GM18502 (cell line): ENCODE results near the gene CCDC192.
A peak's percentile ranks its signal among the peaks of the same experiment; 100 is the strongest.

Experiments
- ATAC-seq: cut with Tn5 transposase; IDR thresholded peaks from one replicate; pipeline ENCODE4 v1.9.1; 2021; ENCODE audit warnings: mild to moderate bottlenecking; ENCODE audit not compliant: unreplicated experiment, poor library complexity

The CCDC192 gene

GRCh38 chr5:127871503-127872153 is 168.4 kb downstream of the CCDC192 start:
- ATAC-seq = no peak

DNA sequence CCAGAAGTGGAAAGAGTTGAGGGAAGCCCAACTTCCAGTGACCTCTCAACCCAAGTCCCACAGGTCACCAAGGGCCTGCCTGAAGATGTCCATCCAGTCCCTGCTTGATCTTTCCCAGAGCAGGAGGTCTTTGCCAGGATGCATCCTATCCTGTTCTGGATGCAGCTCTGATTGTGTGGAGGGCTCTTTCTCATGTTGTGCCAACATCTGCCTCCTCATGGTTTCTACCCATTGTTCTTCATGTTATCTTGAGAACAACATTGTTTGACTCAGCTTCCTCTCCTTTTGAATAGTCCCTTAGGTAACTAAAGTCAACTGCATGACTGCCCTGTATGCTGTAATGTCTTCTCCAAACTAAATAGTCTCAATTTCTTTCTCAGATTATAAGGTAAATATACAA is 169.3 kb downstream of the CCDC192 start:
- no peak for ATAC-seq

DNA sequence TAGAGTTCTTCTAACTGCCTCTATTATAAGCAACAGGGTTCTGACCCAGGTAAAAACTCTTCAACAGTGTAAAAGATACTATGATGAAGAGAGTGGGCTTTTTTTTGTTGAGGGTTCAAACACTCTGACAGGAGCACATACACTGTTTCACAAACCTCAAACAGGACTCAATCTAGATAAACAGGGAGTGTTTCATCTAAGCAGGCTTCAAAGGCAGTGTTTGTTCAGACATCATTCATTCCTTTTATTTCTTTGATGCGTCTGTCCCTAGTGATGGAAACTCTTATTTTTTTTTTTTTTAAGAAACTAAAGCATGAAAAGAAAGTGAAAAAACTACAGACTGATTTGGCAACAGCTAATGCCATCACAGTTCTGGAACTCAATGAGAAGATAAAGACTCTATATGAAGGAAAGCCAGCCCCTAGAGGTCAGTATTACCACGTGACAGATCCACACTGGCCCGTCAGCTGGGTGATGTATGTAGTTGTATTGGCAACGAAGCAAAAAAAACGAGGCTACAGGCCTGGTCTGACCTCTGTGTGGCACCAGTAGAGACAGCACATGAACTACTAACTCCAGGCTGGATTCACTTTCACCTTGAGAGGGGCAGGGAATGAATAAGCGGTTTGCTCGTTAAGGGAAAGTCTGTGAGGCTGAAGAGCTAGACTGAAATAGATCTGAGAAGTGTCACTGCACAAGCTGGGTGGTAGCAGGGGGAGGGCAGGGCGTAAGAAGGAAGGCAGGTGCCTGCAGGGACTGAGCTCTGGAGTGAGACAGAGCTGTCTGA is 172.2 kb downstream of the CCDC192 start:
- ATAC-seq = peak; percentile 91

- no peak for ATAC-seq
Measured at GRCh38 chr5:127876384-127876783, 173.2 kb downstream of the CCDC192 start.

GRCh38 chr5:127878174-127878750 is 175.1 kb downstream of the CCDC192 start:
- no peak for ATAC-seq

- no peak for ATAC-seq
Measured at GRCh38 chr5:127884416-127884815, 181.2 kb downstream of the CCDC192 start.

GRCh38 chr5:127885176-127885575 is 182.0 kb downstream of the CCDC192 start:
- no peak for ATAC-seq

GRCh38 chr5:127886081-127886480 is 182.9 kb downstream of the CCDC192 start:
- no peak for ATAC-seq

GRCh38 chr5:127887282-127887681 is 184.1 kb downstream of the CCDC192 start:
- no peak for ATAC-seq

DNA sequence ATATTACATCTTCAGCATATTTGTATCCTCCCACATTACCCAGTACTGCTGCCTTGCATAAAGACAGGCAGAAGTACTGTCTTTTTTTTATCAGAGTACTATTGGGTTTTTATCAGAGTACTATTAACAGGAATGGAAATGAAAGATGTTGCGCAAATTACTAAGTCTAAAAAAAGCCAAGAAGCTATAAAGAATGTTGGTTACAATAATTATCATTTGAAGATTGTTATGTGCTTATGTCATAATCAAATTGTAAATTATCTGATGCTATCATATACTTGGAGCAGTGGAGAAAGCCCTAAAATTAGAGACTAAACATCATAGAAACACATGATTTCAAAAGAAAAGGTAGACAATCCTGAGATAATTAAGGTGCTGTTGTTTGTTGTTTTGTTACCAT is 188.8 kb downstream of the CCDC192 start:
- ATAC-seq = no peak

GRCh38 chr5:127892467-127893207 is 189.4 kb downstream of the CCDC192 start:
- no peak for ATAC-seq

DNA sequence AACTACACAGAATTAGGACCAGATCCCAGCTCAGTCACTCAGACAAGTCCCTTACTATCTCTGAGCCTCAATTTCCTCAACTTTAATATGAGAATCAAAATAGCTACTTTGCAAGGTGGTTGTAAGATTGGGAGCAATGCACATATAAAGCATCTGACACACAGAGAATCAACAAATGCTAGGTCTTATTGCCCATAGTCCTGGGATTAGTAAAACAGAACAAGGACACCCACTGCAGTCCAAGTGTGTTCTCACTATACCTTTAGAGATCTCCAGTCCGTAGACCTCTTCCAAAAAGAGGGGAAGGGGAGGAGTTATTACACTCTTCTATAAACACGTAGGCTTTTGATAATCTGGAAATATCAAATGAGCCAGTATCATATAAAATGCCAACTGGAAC is 190.0 kb downstream of the CCDC192 start:
- ATAC-seq = no peak

DNA sequence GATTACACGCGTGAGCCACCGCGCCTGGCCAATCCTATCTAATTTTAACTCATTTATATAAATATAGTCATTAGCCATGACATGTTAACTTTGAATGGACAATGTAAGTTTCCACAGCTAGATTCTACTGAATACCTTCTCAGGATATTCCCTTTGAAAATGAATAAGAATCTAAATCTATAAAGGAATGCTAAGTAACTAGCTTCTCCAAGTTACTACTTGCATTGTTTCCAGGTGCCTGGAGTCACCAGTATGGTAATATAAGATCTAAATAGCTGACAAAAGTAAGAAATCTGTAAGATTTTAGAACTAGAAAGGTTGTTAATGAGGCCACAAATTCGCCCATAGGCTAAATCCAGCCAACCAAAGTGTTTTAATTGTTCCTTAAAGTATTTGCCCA is 191.3 kb downstream of the CCDC192 start:
- ATAC-seq = no peak

- peak; percentile 44 for ATAC-seq
Measured at GRCh38 chr5:127898551-127899213, 195.5 kb downstream of the CCDC192 start.

DNA sequence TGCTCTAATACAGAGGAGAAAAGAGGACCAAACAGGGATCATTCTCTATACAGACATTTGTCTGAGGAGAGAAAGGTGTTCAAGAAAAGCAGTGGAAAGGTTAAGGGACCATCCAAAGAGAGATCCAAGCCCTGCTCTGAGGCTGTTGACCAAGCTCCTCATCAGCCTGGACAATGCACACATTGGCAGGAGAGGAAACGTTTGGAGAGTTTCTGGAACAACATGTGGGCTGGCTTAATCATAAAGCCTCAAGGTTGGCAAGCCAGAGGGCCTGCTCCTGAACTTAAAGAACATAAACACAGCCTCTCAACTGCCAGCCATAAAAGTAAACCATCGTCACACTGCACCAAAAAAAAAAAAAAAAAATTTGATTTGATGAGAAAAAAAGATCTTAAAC is 196.0 kb downstream of the CCDC192 start:
- ATAC-seq = peak; percentile 4

DNA sequence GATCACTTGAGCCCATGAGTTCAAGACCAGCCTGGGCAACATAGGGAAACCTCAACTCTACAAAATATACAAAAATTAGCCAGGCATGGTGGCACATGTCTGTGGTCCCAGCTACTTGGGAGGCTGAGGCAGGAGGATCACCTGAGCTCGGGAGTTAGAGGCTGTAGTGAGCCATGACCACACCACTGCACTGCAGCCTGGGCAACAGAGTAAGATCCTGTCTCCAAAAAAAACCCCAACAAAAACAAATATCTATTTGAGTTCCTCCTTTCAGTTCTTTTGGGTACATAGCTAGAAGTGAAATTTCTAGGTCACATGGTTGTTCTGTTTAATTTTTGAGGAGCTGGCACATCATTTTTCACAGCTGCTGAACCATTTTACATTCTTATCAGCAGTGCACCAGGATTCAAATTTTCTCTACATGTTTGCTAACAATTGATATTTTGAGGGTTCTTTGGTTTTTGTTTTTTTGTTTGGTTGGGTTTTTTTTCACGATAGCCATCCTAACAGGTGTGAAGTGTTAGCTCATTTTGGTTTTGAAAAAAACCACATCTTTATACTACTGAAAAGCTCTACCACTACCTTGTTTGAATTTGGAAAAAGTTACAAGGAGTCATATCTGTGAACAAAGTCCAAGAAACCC is 203.5 kb downstream of the CCDC192 start:
- ATAC-seq = peak; percentile 47

GRCh38 chr5:127907907-127908306 is 204.7 kb downstream of the CCDC192 start:
- ATAC-seq = no peak

- peak; percentile 87 for ATAC-seq
Measured at GRCh38 chr5:127909066-127909465, 205.9 kb downstream of the CCDC192 start.

DNA sequence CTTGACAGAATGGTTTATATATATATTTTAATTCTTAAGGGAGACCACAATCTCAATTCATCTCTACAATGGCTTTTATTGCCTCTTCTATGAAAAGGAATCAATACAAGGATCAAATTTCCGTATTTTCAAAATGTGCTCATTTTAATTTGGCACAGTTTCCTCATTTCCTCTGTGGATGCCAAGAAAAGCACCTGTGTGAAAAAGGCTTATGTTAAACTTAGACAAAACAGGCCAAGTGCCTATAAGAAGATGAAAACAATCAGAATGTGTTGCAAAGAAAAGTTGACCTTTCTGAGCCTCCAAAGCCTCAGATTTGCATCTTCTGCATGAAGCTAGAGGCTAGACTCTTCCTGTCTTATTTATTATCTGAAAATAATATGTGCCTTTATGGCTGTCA is 206.6 kb downstream of the CCDC192 start:
- no peak for ATAC-seq
